Measurements from ENCODE around the gene RNFT1. TPM values are rescaled to one million over a fixed set of nuclear protein-coding genes. Genes with fewer than 3 reads are reported as not detected.
A peak's percentile ranks its signal among the peaks of the same experiment; 100 is the strongest.
"Not testable (repeated sequence)": the region's sequence is repeated elsewhere in the genome, so short reads cannot be mapped to it uniquely, and the experiment has no call there.

RNFT1 gene
- total RNA-seq, 1 experiment from 2014 or later: 4.0 TPM

GRCh38 chr17:59941131-59941530, 23.4 kb downstream of the RNFT1 start:
- no peak overlapping the region for H3K27ac Mint-ChIP-seq
- H3K27me3 Mint-ChIP-seq (ENCODE audit: low read depth): no peaks in the 10 kb centered on the region
- peaks cover 22% of the 10 kb centered on the region for H3K36me3 Mint-ChIP-seq
- ChIA-PET CTCF (interaction anchor here (0.9 kb wide), 1 partner anchor 27 kb away, joined by 3 read pairs; no protein-coding TSS in a partner anchor), POLR2A (interaction anchor here (0.6 kb wide), 1 partner anchor 303 kb away, joined by 3 read pairs; no protein-coding TSS in a partner anchor)
- TF ChIP-seq, protein P1, sequence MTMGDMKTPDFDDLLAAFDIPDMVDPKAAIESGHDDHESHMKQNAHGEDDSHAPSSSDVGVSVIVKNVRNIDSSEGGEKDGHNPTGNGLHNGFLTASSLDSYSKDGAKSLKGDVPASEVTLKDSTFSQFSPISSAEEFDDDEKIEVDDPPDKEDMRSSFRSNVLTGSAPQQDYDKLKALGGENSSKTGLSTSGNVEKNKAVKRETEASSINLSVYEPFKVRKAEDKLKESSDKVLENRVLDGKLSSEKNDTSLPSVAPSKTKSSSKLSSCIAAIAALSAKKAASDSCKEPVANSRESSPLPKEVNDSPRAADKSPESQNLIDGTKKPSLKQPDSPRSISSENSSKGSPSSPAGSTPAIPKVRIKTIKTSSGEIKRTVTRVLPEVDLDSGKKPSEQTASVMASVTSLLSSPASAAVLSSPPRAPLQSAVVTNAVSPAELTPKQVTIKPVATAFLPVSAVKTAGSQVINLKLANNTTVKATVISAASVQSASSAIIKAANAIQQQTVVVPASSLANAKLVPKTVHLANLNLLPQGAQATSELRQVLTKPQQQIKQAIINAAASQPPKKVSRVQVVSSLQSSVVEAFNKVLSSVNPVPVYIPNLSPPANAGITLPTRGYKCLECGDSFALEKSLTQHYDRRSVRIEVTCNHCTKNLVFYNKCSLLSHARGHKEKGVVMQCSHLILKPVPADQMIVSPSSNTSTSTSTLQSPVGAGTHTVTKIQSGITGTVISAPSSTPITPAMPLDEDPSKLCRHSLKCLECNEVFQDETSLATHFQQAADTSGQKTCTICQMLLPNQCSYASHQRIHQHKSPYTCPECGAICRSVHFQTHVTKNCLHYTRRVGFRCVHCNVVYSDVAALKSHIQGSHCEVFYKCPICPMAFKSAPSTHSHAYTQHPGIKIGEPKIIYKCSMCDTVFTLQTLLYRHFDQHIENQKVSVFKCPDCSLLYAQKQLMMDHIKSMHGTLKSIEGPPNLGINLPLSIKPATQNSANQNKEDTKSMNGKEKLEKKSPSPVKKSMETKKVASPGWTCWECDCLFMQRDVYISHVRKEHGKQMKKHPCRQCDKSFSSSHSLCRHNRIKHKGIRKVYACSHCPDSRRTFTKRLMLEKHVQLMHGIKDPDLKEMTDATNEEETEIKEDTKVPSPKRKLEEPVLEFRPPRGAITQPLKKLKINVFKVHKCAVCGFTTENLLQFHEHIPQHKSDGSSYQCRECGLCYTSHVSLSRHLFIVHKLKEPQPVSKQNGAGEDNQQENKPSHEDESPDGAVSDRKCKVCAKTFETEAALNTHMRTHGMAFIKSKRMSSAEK (CRISPR knock-in tag; IDR thresholded peaks at IDR 0.05; ENCODE audit: borderline replicate concordance): no peak
- TF ChIP-seq FOXJ3 (CRISPR knock-in tag; IDR thresholded peaks at IDR 0.05; ENCODE audit: borderline replicate concordance) (no peak), ZSCAN18 (CRISPR knock-in tag; IDR thresholded peaks at IDR 0.05) (no peak), PREB (CRISPR knock-in tag; IDR thresholded peaks at IDR 0.05; ENCODE audit: borderline replicate concordance) (no peak), GRHL2 (CRISPR knock-in tag; IDR thresholded peaks at IDR 0.05; ENCODE audit: insufficient replicate concordance, severe bottlenecking) (no peak)
- TF ChIP-seq, protein P2, sequence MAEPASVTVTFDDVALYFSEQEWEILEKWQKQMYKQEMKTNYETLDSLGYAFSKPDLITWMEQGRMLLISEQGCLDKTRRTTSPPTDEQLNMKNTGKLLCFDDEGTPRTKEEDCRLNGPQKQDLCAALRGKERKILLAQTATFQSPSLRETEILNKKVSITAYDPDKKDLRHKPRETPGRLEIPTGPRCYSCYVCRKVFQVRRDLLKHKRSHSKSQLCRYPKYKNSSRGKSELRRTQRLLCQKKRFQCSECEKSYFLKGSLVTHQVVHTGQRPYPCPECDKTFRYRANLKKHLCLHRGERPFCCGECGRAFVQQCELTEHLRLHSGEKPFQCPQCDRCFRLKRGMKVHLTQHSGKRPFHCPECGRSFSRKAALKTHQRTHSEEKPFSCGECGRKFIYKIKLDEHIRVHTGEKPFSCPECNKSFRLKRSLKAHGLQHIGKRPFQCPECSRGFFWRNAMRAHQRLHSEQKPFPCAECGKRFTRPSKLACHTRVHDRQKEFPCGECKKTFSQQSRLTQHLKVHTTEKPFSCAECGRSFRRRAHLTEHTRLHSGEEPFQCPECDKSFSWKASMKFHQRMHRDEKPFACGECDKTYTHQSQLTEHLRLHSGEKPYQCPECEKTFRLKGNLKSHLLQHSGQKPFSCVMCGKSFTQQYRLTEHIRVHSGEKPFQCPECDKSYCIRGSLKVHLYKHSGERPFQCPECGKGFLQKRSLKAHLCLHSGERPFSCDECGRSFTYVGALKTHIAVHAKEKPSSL (CRISPR knock-in tag; conservative IDR thresholded peaks at IDR 0.05): no peak
- H3K4me3 Mint-ChIP-seq: no peak overlapping the region
- no peaks in the 10 kb centered on the region for H3K9me3 Mint-ChIP-seq
- ATAC-seq (no peak), DNase-seq (ENCODE audit: low spot score) (no peak)
- H3K4me1 Mint-ChIP-seq: no peaks in the 10 kb centered on the region

GRCh38 chr17:59940697-59941096, 23.8 kb downstream of the RNFT1 start:
- H3K9me3 Mint-ChIP-seq; ATAC-seq; H3K27ac Mint-ChIP-seq; H3K4me1 Mint-ChIP-seq; DNase-seq (ENCODE audit: low spot score); H3K4me3 Mint-ChIP-seq; H3K27me3 Mint-ChIP-seq (ENCODE audit: low read depth): not testable (repeated sequence)
- peaks cover 24% of the 10 kb centered on the region for H3K36me3 Mint-ChIP-seq
- POLR2A ChIA-PET: interaction anchor here (0.6 kb wide), 1 partner anchor 302 kb away, joined by 3 read pairs; no protein-coding TSS in a partner anchor
- CTCF ChIA-PET: interaction anchor here (0.9 kb wide), 1 partner anchor 26 kb away, joined by 3 read pairs; no protein-coding TSS in a partner anchor

GRCh38 chr17:59933317-59933716, 31.2 kb downstream of the RNFT1 start:
- not testable (repeated sequence) for H3K4me3 Mint-ChIP-seq, H3K27ac Mint-ChIP-seq

GRCh38 chr17:59930768-59931167, 33.8 kb downstream of the RNFT1 start:
- POLR2A ChIA-PET; H3K27ac Mint-ChIP-seq; H3K4me1 Mint-ChIP-seq; H3K9me3 Mint-ChIP-seq; DNase-seq (ENCODE audit: low spot score); CTCF ChIA-PET; H3K4me3 Mint-ChIP-seq; H3K27me3 Mint-ChIP-seq (ENCODE audit: low read depth): not testable (repeated sequence)
- ATAC-seq: peak; percentile 43; the same call in 1 of the 2 replicates
- H3K36me3 Mint-ChIP-seq: peaks cover 50% of the 10 kb centered on the region

More at GRCh38 chr17:59933317-59933716, 31.2 kb downstream of the RNFT1 start:
- H3K9me3 Mint-ChIP-seq; H3K27me3 Mint-ChIP-seq (ENCODE audit: low read depth); DNase-seq (ENCODE audit: low spot score); H3K4me1 Mint-ChIP-seq; CTCF ChIA-PET; POLR2A ChIA-PET; ATAC-seq: not testable (repeated sequence)
- H3K36me3 Mint-ChIP-seq: peaks cover 54% of the 10 kb centered on the region

DNA sequence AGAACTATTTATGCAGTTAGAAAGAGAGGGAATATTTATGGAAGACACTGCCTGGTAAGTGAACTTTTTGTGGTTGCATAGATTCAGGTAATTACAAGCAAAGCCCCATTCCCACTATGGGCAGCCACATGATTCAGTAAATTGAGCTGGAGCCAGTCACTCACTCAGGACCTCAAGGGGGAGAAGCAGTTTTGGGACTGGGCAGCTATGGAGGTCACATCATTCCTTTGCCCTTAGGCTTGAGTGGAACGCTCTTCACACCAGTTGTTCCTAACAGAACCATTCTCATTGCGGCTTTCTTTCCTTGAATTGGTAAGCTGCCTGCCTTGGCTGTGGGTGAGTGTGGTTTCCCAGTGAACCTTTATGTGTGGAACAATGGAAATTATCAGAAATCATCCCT, 34.4 kb downstream of the RNFT1 start:
- not testable (repeated sequence) for H3K4me3 Mint-ChIP-seq
- peaks cover 49% of the 10 kb centered on the region for H3K36me3 Mint-ChIP-seq

GRCh38 chr17:59920637-59921036, 43.9 kb downstream of the RNFT1 start:
- H3K9me3 Mint-ChIP-seq; H3K27me3 Mint-ChIP-seq (ENCODE audit: low read depth); DNase-seq (ENCODE audit: low spot score); H3K27ac Mint-ChIP-seq; H3K4me3 Mint-ChIP-seq; POLR2A ChIA-PET; H3K36me3 Mint-ChIP-seq; H3K4me1 Mint-ChIP-seq; ATAC-seq; CTCF ChIA-PET: not testable (repeated sequence)

More for the DNA sequence above, 34.4 kb downstream of the RNFT1 start:
- POLR2A ChIA-PET; H3K27ac Mint-ChIP-seq; H3K4me1 Mint-ChIP-seq; DNase-seq (ENCODE audit: low spot score); H3K9me3 Mint-ChIP-seq; ATAC-seq; CTCF ChIA-PET; H3K27me3 Mint-ChIP-seq (ENCODE audit: low read depth): not testable (repeated sequence)

Measured in WTC11 (cell line).